ENCODE measurements around the gene RMND5A.

The RMND5A gene

GRCh38 chr2:86790134-86790675 is 70.1 kb downstream of the RMND5A start:
- Histone ChIP-seq H2AFZ (ENCODE audit: low read depth) (no peak overlapping the region), H3K4me2 (no peak overlapping the region), H3K4me3 (IDR thresholded peaks at IDR 0.05; ENCODE audit: insufficient read depth, low read depth, low read length) (no peak overlapping the region), H3K27me3 (ENCODE audit: insufficient read depth, low read depth) (no peaks in the 10 kb centered on the region), H4K20me1 (ENCODE audit: insufficient read depth) (no peaks in the 10 kb centered on the region), H3K9ac (no peak overlapping the region), H3K79me2 (ENCODE audit: insufficient read depth, low read depth) (no peaks in the 10 kb centered on the region), H3K36me3 (ENCODE audit: insufficient read depth) (no peaks in the 10 kb centered on the region), H3K4me1 (ENCODE audit: low read depth, poor library complexity, severe bottlenecking) (no peaks in the 10 kb centered on the region), H3K27ac (no peak overlapping the region)
- no peak for TF ChIP-seq CTCF (conservative IDR thresholded peaks at IDR 0.05; ENCODE audit: low read depth, low read length)

- H3K36me3 ChIP-seq (ENCODE audit: insufficient read depth), result no peaks in the 10 kb centered on the region
- H3K27ac ChIP-seq, result no peak within 1 kb of the TSS
- no peak for TF ChIP-seq CTCF (conservative IDR thresholded peaks at IDR 0.05; ENCODE audit: low read depth, low read length)
- no peaks in the 10 kb centered on the region for H3K79me2 ChIP-seq (ENCODE audit: insufficient read depth, low read depth)
- H4K20me1 ChIP-seq (ENCODE audit: insufficient read depth), result no peaks in the 10 kb centered on the region
- H3K4me2 ChIP-seq, result no peak within 1 kb of the TSS
- H3K4me1 ChIP-seq (ENCODE audit: low read depth, poor library complexity, severe bottlenecking), result no peaks in the 10 kb centered on the region
- no peak within 1 kb of the TSS for H3K4me3 ChIP-seq (IDR thresholded peaks at IDR 0.05; ENCODE audit: insufficient read depth, low read depth, low read length)
- no peaks in the 10 kb centered on the region for H3K27me3 ChIP-seq (ENCODE audit: insufficient read depth, low read depth)
- H2AFZ ChIP-seq (ENCODE audit: low read depth), result no peak within 1 kb of the TSS
- H3K9ac ChIP-seq, result no peak within 1 kb of the TSS
These were observed 70.8 kb downstream of the RMND5A start, which contains the start of gene CD8A for GRCh38 chr2:86790676-86791572. Gene CD8A, minus strand, starts transcription at chr2:86790913. Its CDS starts 88 bp downstream, at chr2:86790825.

GRCh38 chr2:86791573-86791972 is 71.5 kb downstream of the RMND5A start:
- Histone ChIP-seq H4K20me1 (ENCODE audit: insufficient read depth) (no peaks in the 10 kb centered on the region), H3K27me3 (ENCODE audit: insufficient read depth, low read depth) (no peaks in the 10 kb centered on the region), H3K4me1 (ENCODE audit: low read depth, poor library complexity, severe bottlenecking) (no peaks in the 10 kb centered on the region), H2AFZ (ENCODE audit: low read depth) (no peak overlapping the region), H3K4me3 (IDR thresholded peaks at IDR 0.05; ENCODE audit: insufficient read depth, low read depth, low read length) (no peak overlapping the region), H3K36me3 (ENCODE audit: insufficient read depth) (no peaks in the 10 kb centered on the region), H3K79me2 (ENCODE audit: insufficient read depth, low read depth) (no peaks in the 10 kb centered on the region), H3K9ac (no peak overlapping the region), H3K4me2 (no peak overlapping the region), H3K27ac (no peak overlapping the region)
- TF ChIP-seq CTCF (conservative IDR thresholded peaks at IDR 0.05; ENCODE audit: low read depth, low read length), result no peak

GRCh38 chr2:86793752-86794151 is 73.7 kb downstream of the RMND5A start:
- no peaks in the 10 kb centered on the region for H3K36me3 ChIP-seq (ENCODE audit: insufficient read depth)
- no peak overlapping the region for H3K9ac ChIP-seq
- no peaks in the 10 kb centered on the region for H3K4me1 ChIP-seq (ENCODE audit: low read depth, poor library complexity, severe bottlenecking)
- no peak overlapping the region for H3K27ac ChIP-seq
- H3K79me2 ChIP-seq (ENCODE audit: insufficient read depth, low read depth), result no peaks in the 10 kb centered on the region
- no peak for TF ChIP-seq CTCF (conservative IDR thresholded peaks at IDR 0.05; ENCODE audit: low read depth, low read length)
- H3K4me2 ChIP-seq, result no peak overlapping the region
- no peaks in the 10 kb centered on the region for H3K27me3 ChIP-seq (ENCODE audit: insufficient read depth, low read depth)
- H2AFZ ChIP-seq (ENCODE audit: low read depth), result no peak overlapping the region
- H4K20me1 ChIP-seq (ENCODE audit: insufficient read depth), result no peaks in the 10 kb centered on the region
- no peak overlapping the region for H3K4me3 ChIP-seq (IDR thresholded peaks at IDR 0.05; ENCODE audit: insufficient read depth, low read depth, low read length)
